Glomerular visceral epithelial cell (primary cell): ENCODE data around the gene NDUFB5.

Experiments used
- DNase-seq: peaks from one replicate; pipeline ENCODE4 v3.0.0-alpha.2; 2016; ENCODE audit errors: extremely low spot score

NDUFB5 gene

GRCh38 chr3:179604321-179605078, at the start of gene NDUFB5, which contains the start of gene MRPL47:
NDUFB5 (plus strand) TSS chr3:179604794; CDS start chr3:179604816, 22 bp downstream.
MRPL47 (minus strand) TSS chr3:179604638; CDS start chr3:179604624, 14 bp downstream.
- peak; percentile 90 for DNase-seq

GRCh38 chr3:179558742-179559364, 45.7 kb upstream of the NDUFB5 start:
- peak; percentile 70 for DNase-seq

- DNase-seq, result peak; percentile 7
Measured at GRCh38 chr3:179560791-179561190, 43.8 kb upstream of the NDUFB5 start.

GRCh38 chr3:179562591-179563270, 41.9 kb upstream of the NDUFB5 start, which contains the start of gene ACTL6A:
ACTL6A (plus strand) TSS chr3:179562926; CDS start chr3:179563093, 167 bp downstream.
- peak; percentile 100 for DNase-seq

DNA sequence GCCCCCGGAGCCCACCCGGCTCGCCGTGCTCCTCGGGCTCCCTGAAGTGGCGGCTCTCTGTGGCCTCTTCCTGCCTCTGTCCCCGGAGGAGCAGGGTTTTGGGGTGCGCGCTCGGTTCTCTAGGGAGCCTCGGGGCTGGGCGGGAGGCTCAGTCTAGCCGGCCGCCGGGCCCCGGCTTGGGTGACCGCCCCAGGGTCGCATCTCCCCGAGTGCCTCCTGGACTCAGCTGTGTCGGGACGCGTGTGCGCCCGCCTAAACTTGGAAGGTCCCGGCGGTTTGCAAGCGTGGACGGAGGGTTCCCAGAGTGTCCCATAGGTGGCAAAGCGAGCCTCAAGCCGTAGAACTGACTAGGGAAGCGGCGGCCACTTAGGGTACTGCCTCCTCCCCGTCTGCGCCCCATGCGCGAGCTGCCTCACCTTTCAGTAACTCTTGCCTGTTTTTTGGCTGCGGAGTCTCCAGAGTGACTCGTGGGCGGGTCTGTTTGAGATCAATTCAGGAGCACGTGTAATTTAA, 41.3 kb upstream of the NDUFB5 start:
- peak; percentile 73 for DNase-seq

- no peak for DNase-seq
Measured at GRCh38 chr3:179565496-179565895, 39.1 kb upstream of the NDUFB5 start.

- DNase-seq, result no peak
Measured at GRCh38 chr3:179580992-179581391, 23.6 kb upstream of the NDUFB5 start.

DNA sequence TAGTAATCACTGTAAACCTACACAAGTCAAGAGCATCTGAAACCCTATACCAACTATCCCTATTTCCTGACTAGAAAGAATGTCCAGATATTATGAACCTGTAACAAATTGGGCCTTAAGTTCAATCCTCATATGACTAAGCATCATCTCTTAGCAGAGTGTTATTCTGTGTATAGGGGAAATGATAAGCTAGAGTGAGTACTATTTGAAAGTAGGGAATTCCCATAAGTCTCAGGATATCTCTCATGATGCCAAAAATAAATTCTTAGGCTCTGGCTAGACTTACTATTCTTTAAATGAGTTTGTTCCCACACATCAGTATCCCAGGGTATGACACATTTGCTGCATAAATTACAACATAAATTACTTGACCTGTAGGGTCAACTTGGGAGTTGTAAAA, 15.5 kb upstream of the NDUFB5 start:
- DNase-seq, result no peak

DNA sequence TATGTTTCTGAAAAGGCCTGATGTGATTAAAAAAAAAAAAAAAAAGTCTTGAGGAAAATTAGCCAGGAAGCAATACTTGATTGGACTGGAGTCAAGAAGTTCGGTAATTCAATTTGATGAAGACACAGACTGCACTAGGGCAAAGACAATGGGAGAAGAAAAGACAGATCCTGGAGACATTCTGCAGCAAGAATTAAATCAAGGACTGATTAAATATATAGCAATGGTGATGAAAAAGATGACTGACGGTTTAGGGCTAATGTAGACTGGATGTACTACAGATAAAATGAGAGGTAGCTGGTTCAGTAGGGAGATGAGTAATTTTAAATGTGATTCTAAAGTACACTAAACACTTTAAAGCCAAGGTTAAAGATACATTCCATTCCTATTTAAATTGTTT, 13.9 kb upstream of the NDUFB5 start:
- DNase-seq, result no peak

DNA sequence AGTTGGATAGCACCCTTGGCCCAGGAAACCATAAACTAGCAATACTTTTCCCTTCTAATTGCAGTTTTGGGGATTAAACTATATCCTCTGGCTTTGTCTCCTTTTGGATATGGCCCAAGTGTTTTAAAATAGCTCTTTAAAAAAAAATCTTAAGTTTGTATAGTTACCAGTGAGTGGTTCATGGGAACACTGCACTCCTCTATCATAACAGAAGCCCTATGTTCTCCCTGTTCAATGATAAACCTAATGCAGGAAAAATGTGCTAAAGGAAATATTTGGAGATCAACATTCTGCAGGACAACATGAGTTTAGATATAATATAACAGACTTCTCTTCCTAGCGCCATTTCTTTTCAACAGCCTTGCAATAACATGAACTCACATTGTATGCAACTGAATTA, 13.3 kb upstream of the NDUFB5 start:
- no peak for DNase-seq

DNA sequence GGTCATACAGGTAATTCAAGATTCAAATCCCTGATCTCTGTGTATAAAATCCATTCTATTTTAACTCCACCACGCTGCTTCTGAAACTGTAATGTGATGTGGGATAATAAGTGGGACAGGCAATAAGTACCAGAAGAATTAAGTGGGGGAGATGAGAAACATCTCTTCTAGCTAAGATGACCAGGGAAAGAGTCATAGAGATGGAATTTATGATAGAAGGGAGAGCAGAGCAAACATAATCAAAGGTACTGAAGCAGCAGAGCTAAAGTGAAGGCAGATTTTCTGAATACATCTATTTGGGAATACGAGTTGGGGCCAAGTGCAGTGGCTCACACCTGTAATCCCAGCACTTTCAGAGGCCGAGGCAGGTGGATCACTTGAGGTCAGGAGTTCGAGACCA, 5.1 kb upstream of the NDUFB5 start:
- no peak for DNase-seq

- no peak for DNase-seq
Measured at GRCh38 chr3:179603321-179603720, 1.3 kb upstream of the NDUFB5 start.

DNA sequence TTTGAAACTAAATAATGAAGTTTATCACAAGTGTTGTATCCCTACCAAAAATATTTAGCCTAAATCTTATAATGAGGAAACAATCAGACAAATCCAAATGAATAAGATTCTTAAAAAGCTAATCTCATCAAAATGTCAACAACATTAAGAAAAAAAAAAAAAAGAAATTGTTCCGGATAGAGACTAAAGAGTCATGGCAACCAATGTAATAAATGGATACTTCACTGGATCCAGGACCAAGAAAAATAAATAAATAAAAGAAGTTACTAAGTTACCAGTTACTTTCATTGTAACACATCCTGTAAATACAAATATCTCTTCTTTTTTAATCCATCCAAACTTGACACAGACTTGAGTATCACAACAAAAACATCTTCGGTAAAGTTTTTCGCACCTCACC, 763 bp upstream of the NDUFB5 start:
- DNase-seq, result peak; percentile 2

DNA sequence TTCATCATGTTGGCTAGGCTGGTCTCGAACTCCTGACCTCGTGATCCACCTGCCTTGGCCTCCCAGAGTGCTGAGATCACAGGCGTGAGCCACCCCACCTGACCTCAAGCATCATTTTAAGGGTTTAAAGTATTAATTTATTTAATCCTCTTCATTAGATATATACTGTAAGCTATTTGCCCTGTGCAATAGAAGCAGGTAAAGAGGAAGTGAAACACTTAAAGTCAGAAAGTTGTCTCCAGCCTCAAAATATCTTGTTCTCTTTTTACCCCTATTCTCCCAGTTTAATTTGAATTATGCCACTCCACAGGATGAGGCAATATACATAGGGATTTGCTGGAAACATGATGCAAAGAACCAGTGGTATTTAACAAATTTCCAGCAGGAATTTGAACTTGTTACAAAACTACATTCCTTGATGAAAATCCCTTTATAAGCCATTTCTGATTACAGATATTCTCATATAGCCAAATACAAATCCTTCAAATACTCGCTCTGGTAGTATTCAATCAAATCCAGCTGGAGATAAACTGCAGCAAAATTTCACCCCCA, 2.0 kb downstream of the NDUFB5 start:
- no peak for DNase-seq

DNA sequence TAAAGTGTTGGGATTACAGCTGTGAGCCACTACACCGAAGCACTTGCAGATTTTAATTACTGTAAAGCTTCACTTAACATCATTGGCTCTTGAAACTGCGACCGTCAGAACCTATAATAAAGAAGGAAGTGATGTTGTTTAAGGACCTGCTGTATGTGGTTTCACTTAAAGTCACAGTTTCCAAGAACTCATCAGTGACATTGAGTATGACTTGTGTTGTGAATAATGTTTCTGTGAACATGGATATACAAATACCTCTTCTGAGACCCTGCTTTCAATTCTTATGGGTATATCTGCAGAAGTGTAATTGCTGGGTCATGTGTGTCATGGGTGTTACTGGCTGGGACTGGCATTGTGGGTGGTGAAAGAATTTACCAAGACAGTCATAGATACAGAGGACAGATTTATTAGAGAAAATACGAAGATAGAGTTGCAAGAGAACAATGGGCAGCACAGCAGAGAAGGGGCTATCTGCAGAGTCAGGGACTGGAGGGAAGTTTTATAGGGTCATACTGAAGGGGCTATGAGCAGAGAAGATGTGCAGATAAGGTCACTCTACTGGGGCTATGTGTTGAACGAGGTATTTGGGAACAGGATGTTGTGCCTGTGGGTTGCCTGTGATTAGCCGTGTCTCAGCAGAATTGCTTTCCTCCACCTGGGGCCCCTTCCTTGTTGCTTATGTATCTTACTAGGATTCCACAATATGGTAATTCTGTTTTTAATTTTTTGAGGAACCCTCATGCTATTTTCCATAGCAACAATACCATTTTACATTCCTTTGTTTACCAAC, 4.5 kb downstream of the NDUFB5 start:
- DNase-seq, result no peak

DNA sequence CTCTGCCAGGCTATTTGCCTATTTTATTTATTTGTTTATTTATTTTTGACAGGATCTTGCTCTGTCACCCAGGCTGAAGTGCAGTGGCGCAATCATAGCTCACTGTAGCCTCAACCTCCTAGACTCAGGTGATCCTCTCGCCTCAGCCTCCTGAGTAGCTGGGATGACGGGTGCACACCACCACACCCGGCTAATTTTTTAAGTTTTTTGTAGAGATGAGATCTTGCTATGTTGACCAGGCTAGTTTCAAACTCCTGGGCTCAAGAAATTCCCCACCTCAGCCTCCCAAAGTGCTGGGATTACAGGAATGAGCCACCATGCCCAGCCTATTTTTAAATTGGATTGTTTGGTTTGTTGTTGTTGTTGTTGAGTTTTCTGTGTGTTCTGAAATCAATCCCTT, 5.5 kb downstream of the NDUFB5 start:
- no peak for DNase-seq

- peak; percentile 4 for DNase-seq
Measured at GRCh38 chr3:179613807-179614206, 9.2 kb downstream of the NDUFB5 start.

GRCh38 chr3:179615458-179616173, 11.0 kb downstream of the NDUFB5 start:
- no peak for DNase-seq

DNA sequence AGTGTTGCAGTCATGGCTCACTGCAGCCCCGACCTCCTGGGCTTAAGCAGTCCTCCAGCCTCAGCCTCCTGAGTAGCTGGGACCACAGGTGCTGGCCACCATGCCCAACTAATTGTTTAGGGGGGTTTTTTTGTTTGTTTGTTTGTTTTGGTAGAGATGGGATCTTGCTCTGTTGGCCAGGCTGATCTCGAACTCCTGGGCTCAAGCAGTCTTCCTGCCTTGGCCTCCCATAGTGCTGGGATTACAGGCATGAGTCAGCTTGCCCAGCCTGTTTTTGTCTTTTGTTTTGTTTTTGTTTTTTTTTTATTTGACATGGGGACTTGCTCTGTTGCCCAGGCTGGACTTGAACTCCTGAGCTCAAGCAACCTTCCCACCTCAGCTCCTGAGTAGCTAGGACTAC, 17.4 kb downstream of the NDUFB5 start:
- DNase-seq, result no peak

DNA sequence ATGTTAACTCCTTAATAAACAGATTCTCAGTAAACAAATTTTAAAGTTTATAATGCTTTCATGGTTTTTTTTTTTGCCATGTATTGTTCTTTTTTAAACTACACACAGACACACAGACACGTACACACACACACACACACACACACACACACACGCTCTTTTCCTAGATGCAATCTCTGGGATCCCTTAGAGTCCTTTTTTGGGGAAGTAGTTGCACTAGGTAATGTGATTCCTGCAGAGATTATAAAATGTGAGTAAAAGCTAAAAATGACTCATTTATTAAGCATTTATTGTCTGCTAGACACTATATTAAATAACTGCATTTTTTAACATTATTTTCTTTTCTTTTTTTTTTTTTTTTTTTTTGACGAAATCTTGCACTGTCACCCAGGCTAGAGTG, 19.9 kb downstream of the NDUFB5 start:
- no peak for DNase-seq
